ENCODE results near the gene TOR1A.

DNA sequence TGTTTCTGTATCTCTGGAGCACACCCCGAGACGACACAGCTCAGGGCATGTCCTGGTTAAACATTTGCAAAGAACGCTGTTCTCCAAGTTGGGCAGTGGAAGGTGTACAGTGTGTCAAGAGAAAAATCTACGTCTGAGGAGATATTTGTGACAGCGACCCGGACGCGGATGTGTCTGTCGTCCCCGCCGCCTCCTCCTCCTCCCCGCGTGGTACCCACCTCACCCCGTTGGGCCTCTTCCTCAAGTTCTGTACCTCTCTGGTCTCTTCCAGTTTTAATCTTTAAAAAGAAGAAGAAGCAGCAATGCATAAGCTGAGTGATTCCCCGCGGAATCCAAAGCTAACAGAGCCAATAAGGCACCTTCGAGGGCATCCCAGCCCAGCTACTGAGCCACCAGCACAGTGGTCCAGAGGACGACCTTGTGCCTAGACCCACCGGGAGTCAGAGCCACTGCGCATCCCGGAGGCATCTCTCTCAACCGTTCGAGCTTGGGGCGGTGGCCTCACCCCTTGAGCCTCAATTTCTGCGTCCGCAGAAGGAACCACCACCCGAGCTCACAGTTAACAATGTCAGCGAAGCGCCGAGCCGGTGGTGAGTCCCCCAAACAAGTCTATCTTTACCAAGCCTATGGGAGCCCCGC lies 10.7 kb upstream of the TOR1A start:
- TF ChIP-seq, protein P1, sequence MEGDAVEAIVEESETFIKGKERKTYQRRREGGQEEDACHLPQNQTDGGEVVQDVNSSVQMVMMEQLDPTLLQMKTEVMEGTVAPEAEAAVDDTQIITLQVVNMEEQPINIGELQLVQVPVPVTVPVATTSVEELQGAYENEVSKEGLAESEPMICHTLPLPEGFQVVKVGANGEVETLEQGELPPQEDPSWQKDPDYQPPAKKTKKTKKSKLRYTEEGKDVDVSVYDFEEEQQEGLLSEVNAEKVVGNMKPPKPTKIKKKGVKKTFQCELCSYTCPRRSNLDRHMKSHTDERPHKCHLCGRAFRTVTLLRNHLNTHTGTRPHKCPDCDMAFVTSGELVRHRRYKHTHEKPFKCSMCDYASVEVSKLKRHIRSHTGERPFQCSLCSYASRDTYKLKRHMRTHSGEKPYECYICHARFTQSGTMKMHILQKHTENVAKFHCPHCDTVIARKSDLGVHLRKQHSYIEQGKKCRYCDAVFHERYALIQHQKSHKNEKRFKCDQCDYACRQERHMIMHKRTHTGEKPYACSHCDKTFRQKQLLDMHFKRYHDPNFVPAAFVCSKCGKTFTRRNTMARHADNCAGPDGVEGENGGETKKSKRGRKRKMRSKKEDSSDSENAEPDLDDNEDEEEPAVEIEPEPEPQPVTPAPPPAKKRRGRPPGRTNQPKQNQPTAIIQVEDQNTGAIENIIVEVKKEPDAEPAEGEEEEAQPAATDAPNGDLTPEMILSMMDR (IDR thresholded peaks at IDR 0.05): no peak
- TF ChIP-seq POLR2A (IDR thresholded peaks at IDR 0.05): no peak
